WI38 (cell line): ENCODE measurements around the gene CD63.
A peak's percentile ranks its signal among the peaks of the same experiment; 100 is the strongest.
"Not testable (repeated sequence)": the region's sequence is repeated elsewhere in the genome, so short reads cannot be mapped to it uniquely, and the experiment has no call there.

Experiments used
- H3K4me3 ChIP-seq: 2 replicates; pipeline ENCODE4 v1.5.1; 2011; ENCODE audit warnings: low read depth, mild to moderate bottlenecking, control low read depth, low read length
- CTCF ChIP-seq: IDR thresholded peaks from 2 replicates; pipeline ENCODE4 v1.5.1; 2012; ENCODE audit warnings: low read depth, mild to moderate bottlenecking, control low read depth, low read length

Gene CD63

GRCh38 chr12:55728939-55729818, at the start of gene CD63:
Gene CD63 (minus strand): TSS chr12:55729009. CDS start chr12:55728341, 668 bp downstream.
- H3K4me3 ChIP-seq, result peak within 1 kb of the TSS; percentile 95
- no peak for TF ChIP-seq CTCF

- TF ChIP-seq CTCF, result no peak
- H3K4me3 ChIP-seq, result no peak overlapping the region
These were observed 49.0 kb upstream of the CD63 start for GRCh38 chr12:55777856-55778255.

GRCh38 chr12:55771736-55772135, 42.9 kb upstream of the CD63 start:
- no peak for TF ChIP-seq CTCF
- H3K4me3 ChIP-seq, result no peak overlapping the region

GRCh38 chr12:55767156-55767555, 38.3 kb upstream of the CD63 start:
- no peak for TF ChIP-seq CTCF
- no peak overlapping the region for H3K4me3 ChIP-seq

- no peak for TF ChIP-seq CTCF
- no peak overlapping the region for H3K4me3 ChIP-seq
These were observed 37.0 kb upstream of the CD63 start for GRCh38 chr12:55765736-55766290.

- no peak overlapping the region for H3K4me3 ChIP-seq
- TF ChIP-seq CTCF, result no peak
These were observed 33.8 kb upstream of the CD63 start for GRCh38 chr12:55762646-55763045.

GRCh38 chr12:55760663-55761062, 31.9 kb upstream of the CD63 start:
- TF ChIP-seq CTCF, result no peak
- H3K4me3 ChIP-seq, result no peak overlapping the region

- H3K4me3 ChIP-seq, result not testable (repeated sequence)
These were observed 29.8 kb upstream of the CD63 start for GRCh38 chr12:55758575-55758974.
